ENCODE measurements around the gene ELAVL3.
A peak's percentile ranks its signal among the peaks of the same experiment; 100 is the strongest.

GRCh38 chr19:11530432-11530831, 49.6 kb upstream of the ELAVL3 start:
- TF ChIP-seq FOXM1 (IDR thresholded peaks at IDR 0.05; ENCODE audit: borderline replicate concordance), result no peak
- no peak for TF ChIP-seq ARNT (IDR thresholded peaks at IDR 0.05)
- no peak for TF ChIP-seq TARDBP (IDR thresholded peaks at IDR 0.05)
- TF ChIP-seq L3MBTL2 (conservative IDR thresholded peaks at IDR 0.05), result peak; percentile 87
- TF ChIP-seq SP1 (IDR thresholded peaks at IDR 0.05), result no peak
- no peak for TF ChIP-seq BHLHE40 (IDR thresholded peaks at IDR 0.05; ENCODE audit: borderline replicate concordance)
- TF ChIP-seq ELF4 (IDR thresholded peaks at IDR 0.05), result no peak

All from HEK293T (cell line).